ENCODE results near the gene IL17C.

DNA sequence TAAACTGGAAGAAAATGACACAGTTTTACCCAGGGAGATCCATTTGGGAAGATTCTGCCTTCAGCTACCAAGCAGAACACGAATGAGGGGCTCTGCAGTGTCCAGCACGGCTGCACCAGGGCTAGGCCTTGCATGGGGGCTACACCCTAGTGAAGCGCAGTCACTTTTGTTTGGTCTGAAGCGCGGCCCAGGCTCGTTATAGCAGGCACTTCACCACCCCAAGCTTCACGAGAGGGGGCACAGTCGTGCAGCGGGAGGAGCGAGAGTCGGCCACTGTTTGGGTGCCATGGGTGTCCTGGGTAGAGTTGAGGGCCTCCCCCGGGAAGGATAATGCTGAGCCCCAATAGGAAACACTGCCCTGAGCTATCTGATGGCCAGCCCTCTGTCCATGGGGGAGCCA lies 21.6 kb upstream of the IL17C start:
- TF ChIP-seq, protein P1, sequence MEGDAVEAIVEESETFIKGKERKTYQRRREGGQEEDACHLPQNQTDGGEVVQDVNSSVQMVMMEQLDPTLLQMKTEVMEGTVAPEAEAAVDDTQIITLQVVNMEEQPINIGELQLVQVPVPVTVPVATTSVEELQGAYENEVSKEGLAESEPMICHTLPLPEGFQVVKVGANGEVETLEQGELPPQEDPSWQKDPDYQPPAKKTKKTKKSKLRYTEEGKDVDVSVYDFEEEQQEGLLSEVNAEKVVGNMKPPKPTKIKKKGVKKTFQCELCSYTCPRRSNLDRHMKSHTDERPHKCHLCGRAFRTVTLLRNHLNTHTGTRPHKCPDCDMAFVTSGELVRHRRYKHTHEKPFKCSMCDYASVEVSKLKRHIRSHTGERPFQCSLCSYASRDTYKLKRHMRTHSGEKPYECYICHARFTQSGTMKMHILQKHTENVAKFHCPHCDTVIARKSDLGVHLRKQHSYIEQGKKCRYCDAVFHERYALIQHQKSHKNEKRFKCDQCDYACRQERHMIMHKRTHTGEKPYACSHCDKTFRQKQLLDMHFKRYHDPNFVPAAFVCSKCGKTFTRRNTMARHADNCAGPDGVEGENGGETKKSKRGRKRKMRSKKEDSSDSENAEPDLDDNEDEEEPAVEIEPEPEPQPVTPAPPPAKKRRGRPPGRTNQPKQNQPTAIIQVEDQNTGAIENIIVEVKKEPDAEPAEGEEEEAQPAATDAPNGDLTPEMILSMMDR (IDR thresholded peaks at IDR 0.05; ENCODE audit: borderline replicate concordance, extremely low read depth, low read length, poor library complexity, severe bottlenecking): no peak
- TF ChIP-seq EZH2 (IDR thresholded peaks at IDR 0.05; ENCODE audit: borderline replicate concordance, low read depth, low read length, severe bottlenecking): no peak
